K562 (cell line): ENCODE measurements around the gene ENDOD1. TPM values are rescaled to one million over a fixed set of nuclear protein-coding genes. Genes with fewer than 3 reads are reported as not detected.

Source experiments
- CBFA2T2 ChIP-seq: fragments of 450-650 bp; conservative IDR thresholded peaks from 2 replicates; pipeline ENCODE4 v1.6.1; 2017; ENCODE audit warnings: mild to moderate bottlenecking
- CREB5 ChIP-seq: fragments of 250-450 bp; sonication (Bioruptor Pico); IDR thresholded peaks from 2 replicates; pipeline ENCODE4 v1.5.0; 2020; ENCODE audit warnings: mild to moderate bottlenecking
- FOS ChIP-seq: IDR thresholded peaks from 3 replicates; pipeline ENCODE4 v1.6.1; 2011; ENCODE audit not compliant: insufficient read length; ENCODE audit errors: extremely low read depth
- LCOR ChIP-seq: sonication (generic); formaldehyde crosslinking; IDR thresholded peaks from 2 replicates; pipeline ENCODE4 v1.8.0; 2022; ENCODE audit warnings: mild to moderate bottlenecking, missing genetic modification reagents
- NCOA1 ChIP-seq: fragments of 450-650 bp; IDR thresholded peaks from 2 replicates; pipeline ENCODE4 v1.6.1; 2016; ENCODE audit warnings: low read depth
- NCOA2 ChIP-seq, 2 experiments: fragments of 450-650 bp; IDR thresholded peaks; 2 replicates each; pipeline ENCODE4 v1.6.1; 2018; ENCODE audit warnings: mild to moderate bottlenecking in 2 of 2, moderate library complexity in 1 of 2; ENCODE audit not compliant: partially characterized antibody in 2 of 2
- NFE2 ChIP-seq: IDR thresholded peaks from 2 replicates; pipeline ENCODE4 v1.6.1; 2014; ENCODE audit warnings: antibody characterized with exemption, low read depth
- NKRF ChIP-seq: fragments of 450-650 bp; IDR thresholded peaks from 2 replicates; pipeline ENCODE4 v1.6.1; 2016; ENCODE audit warnings: borderline replicate concordance
- SMAD1 ChIP-seq: fragments of 150-350 bp; IDR thresholded peaks from 2 replicates; pipeline ENCODE4 v1.6.1; 2014; ENCODE audit warnings: low read length, low read depth; ENCODE audit not compliant: partially characterized antibody
- SMARCE1 ChIP-seq: fragments of 450-650 bp; IDR thresholded peaks from 2 replicates; pipeline ENCODE4 v1.7.1; 2016; ENCODE audit warnings: mild to moderate bottlenecking
- ZFP91 ChIP-seq: sonication (generic); formaldehyde crosslinking; IDR thresholded peaks from 2 replicates; pipeline ENCODE4 v1.8.0; 2022; ENCODE audit warnings: mild to moderate bottlenecking, missing genetic modification reagents
- ZNF707 ChIP-seq: fragments of 250-450 bp; sonication (Bioruptor Pico); conservative IDR thresholded peaks from 2 replicates; pipeline ENCODE4 v1.8.0; 2022; ENCODE audit warnings: inconsistent platforms, mild to moderate bottlenecking, moderate library complexity
- ZNF785 ChIP-seq: fragments of 250-450 bp; sonication (Bioruptor Pico); IDR thresholded peaks from 2 replicates; pipeline ENCODE4 v1.4.0; 2020; ENCODE audit warnings: mild to moderate bottlenecking
- polyA plus RNA-seq, 8 experiments: library from polyadenylated mRNA; depleted of rRNA in 4 of 8; stranded (reverse) in 5 of 8; unstranded in 3 of 8; fragments of >200 nt; fragmentation: Nextera tagmentation in 2 of 8; fragmentation: Illumina TruSeq in 1 of 8; extraction: Ambion mirVana in 2 of 8; extraction: Trizol in 1 of 8; gene quantifications; 2 replicates each; pipeline versions ENCODE4 v1.2.1 to v1.2.3, GENCODE V29; 2011 to 2014; ENCODE audit warnings: inconsistent platforms in 1 of 8, missing spikeins in 1 of 8
- total RNA-seq, 7 experiments: library from RNA; depleted of rRNA in 6 of 7; stranded (reverse); fragments of >200 nt in 6 of 7; fragmentation: Illumina TruSeq in 2 of 7; extraction: Trizol in 2 of 7; gene quantifications; 2 replicates each; pipeline versions ENCODE4 v1.2.1 to v1.2.3, GENCODE V29; 2011 to 2021; ENCODE audit warnings: low replicate concordance in 1 of 7
- TF ChIP-seq, protein P1 (sequence below): sonication (generic); formaldehyde crosslinking; IDR thresholded peaks from 2 replicates; pipeline ENCODE4 v1.8.0; 2022; ENCODE audit warnings: mild to moderate bottlenecking, missing genetic modification reagents
- TF ChIP-seq, protein P2 (sequence below), 2 experiments: IDR thresholded peaks in 1 of 2; conservative IDR thresholded peaks in 1 of 2; 2 replicates each; pipeline ENCODE4 v1.6.1; 2016; ENCODE audit warnings: low read depth in 2 of 2, mild to moderate bottlenecking in 1 of 2, missing compliant biosample characterization in 1 of 2, missing genetic modification characterization in 1 of 2, moderate library complexity in 1 of 2
- TF ChIP-seq, protein P3 (sequence below): fragments of 450-650 bp; formaldehyde crosslinking; IDR thresholded peaks from 2 replicates; pipeline ENCODE4 v1.4.0; 2022; ENCODE audit warnings: missing genetic modification characterization

Gene ENDOD1
- total and polyA plus RNA-seq, 9 of the 15 experiments (the other 6 are each of a cell fraction or from before 2014, with no cell fraction given): 4.2 to 11.8 (median 9.3) TPM

GRCh38 chr11:95108671-95109551 lies 19.3 kb downstream of the ENDOD1 start (continued):
- TF ChIP-seq SMARCE1: peak; percentile 98
- TF ChIP-seq SMAD1: no peak
- peak; percentile 66; the same call in 1 of the 2 replicates for TF ChIP-seq NCOA1
- TF ChIP-seq NCOA2 (IDR thresholded peaks at IDR 0.05; ENCODE audit: partially characterized antibody in 2 of 2): peak in 1 of 2 experiments; percentile 64
- TF ChIP-seq, protein P1, sequence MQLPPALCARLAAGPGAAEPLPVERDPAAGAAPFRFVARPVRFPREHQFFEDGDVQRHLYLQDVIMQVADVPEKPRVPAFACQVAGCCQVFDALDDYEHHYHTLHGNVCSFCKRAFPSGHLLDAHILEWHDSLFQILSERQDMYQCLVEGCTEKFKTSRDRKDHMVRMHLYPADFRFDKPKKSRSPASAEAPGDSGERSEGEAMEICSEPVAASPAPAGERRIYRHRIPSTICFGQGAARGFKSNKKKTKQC (CRISPR knock-in tag): no peak
- TF ChIP-seq ZNF707: no peak
- TF ChIP-seq LCOR (CRISPR knock-in tag): peak; percentile 92
- TF ChIP-seq FOS: peak; percentile 56
- no peak for TF ChIP-seq ZNF785
- TF ChIP-seq CREB5: no peak
- TF ChIP-seq, protein P2, sequence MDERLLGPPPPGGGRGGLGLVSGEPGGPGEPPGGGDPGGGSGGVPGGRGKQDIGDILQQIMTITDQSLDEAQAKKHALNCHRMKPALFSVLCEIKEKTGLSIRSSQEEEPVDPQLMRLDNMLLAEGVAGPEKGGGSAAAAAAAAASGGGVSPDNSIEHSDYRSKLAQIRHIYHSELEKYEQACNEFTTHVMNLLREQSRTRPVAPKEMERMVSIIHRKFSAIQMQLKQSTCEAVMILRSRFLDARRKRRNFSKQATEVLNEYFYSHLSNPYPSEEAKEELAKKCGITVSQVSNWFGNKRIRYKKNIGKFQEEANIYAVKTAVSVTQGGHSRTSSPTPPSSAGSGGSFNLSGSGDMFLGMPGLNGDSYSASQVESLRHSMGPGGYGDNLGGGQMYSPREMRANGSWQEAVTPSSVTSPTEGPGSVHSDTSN (CRISPR knock-in tag; IDR thresholded peaks at IDR 0.05; ENCODE audit: low read depth): no peak
- TF ChIP-seq, protein P2 (tag; conservative IDR thresholded peaks at IDR 0.05; ENCODE audit: low read depth): peak; percentile 32; the same call in 1 of the 2 replicates
- TF ChIP-seq, protein P3, sequence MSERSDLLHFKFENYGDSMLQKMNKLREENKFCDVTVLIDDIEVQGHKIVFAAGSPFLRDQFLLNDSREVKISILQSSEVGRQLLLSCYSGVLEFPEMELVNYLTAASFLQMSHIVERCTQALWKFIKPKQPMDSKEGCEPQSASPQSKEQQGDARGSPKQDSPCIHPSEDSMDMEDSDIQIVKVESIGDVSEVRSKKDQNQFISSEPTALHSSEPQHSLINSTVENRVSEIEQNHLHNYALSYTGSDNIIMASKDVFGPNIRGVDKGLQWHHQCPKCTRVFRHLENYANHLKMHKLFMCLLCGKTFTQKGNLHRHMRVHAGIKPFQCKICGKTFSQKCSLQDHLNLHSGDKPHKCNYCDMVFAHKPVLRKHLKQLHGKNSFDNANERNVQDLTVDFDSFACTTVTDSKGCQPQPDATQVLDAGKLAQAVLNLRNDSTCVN (CRISPR knock-in tag): no peak
- no peak for TF ChIP-seq ZFP91
- peak; percentile 90 for TF ChIP-seq CBFA2T2
- TF ChIP-seq NFE2: peak; percentile 51
- no peak for TF ChIP-seq NKRF
